Thyroid gland (tissue), 4 donors: Measurements from ENCODE around the gene RPL3. TPM values are rescaled to one million over a fixed set of nuclear protein-coding genes. Genes with fewer than 3 reads are reported as not detected.

ENCODE experiments used
- DNase-seq, 2 donors: peaks; one replicate each; pipeline ENCODE4 v3.0.0-alpha.2; 2019
- H3K27ac ChIP-seq, 3 donors: fragments of 200-600 bp; sonication (generic); 1 replicate in 2 of 3; 2 replicates in 1 of 3; pipeline ENCODE4 v1.5.1; 2016 to 2019; ENCODE audit warnings: mild to moderate bottlenecking in 1 of 3, moderate library complexity in 1 of 3
- H3K27me3 ChIP-seq: fragments of 200-600 bp; sonication (generic); one replicate; pipeline ENCODE4 v1.5.1; 2019
- H3K36me3 ChIP-seq, 2 donors: fragments of 200-600 bp; sonication (generic); one replicate each; pipeline ENCODE4 v1.5.1; 2016 to 2019
- H3K4me1 ChIP-seq, 2 donors: fragments of 200-600 bp; sonication (generic); one replicate each; pipeline ENCODE4 v1.5.1; 2017 to 2019
- H3K4me3 ChIP-seq, 3 donors: fragments of 200-600 bp; sonication (generic); replicated peaks in 1 of 3; 1 replicate in 2 of 3; 2 replicates in 1 of 3; pipeline ENCODE4 v1.5.1; 2016; ENCODE audit warnings: mild to moderate bottlenecking in 1 of 3
- H3K9me3 ChIP-seq: fragments of 200-600 bp; sonication (generic); one replicate; pipeline ENCODE4 v1.5.1; 2017
- CTCF ChIP-seq, 6 experiments: fragments of 200-600 bp in 3 of 6; fragments of 450-650 bp in 3 of 6; sonication (generic) in 3 of 6; IDR thresholded peaks; one replicate each; pipeline ENCODE4 v1.5.1; 2016 to 2019; ENCODE audit warnings: antibody characterized with exemption in 6 of 6, mild to moderate bottlenecking in 2 of 6, inconsistent platforms in 1 of 6, moderate library complexity in 1 of 6
- POLR2A ChIP-seq, 2 donors: fragments of 450-650 bp; IDR thresholded peaks; one replicate each; pipeline ENCODE4 v1.6.1; 2017; ENCODE audit warnings: antibody characterized with exemption in 2 of 2, mild to moderate bottlenecking in 2 of 2, moderate library complexity in 1 of 2
- WGBS, 2 donors: methylation state at CpG; one replicate each; pipeline ENCODE4 v1.1.5; 2017; 5-methylcytosine and 5-hydroxymethylcytosine counted together
- intact Hi-C: fragments of 100-400 bp; cut with DNase I; formaldehyde crosslinking; loops from one replicate; pipeline ENCODE4 v1.15.1; 2023
- total RNA-seq, 4 donors: library from RNA; depleted of rRNA; stranded (reverse); fragments of >200 nt; gene quantifications; one replicate each; pipeline ENCODE4 v1.2.3, GENCODE V29; 2016

Gene RPL3
- total RNA-seq, 4 donors from 2014 or later = 1,451 to 2,031 (median 1,880) TPM

- WGBS, 2 donors = 90 to 91% methylated on average over 6 of the region's 6 CpGs
- no peak for DNase-seq
- intact Hi-C loops = no loop called here
- Histone ChIP-seq H3K4me3 (no peak overlapping the region), H3K9me3 (no peaks in the 10 kb centered on the region), H3K36me3 (no peaks in the 10 kb centered on the region), H3K4me1 (peaks cover 0 to 21% of the 10 kb centered on the region in 2 donors), H3K27me3 (no peaks in the 10 kb centered on the region), H3K27ac (no peak overlapping the region)
- TF ChIP-seq POLR2A (IDR thresholded peaks at IDR 0.05) = no peak
- TF ChIP-seq CTCF (IDR thresholded peaks at IDR 0.05) = no peak
Observed at GRCh38 chr22:39281126-39281525, 38.3 kb downstream of the RPL3 start.

- DNase-seq = no peak
- intact Hi-C loops = no loop called here
- H3K27ac ChIP-seq = peak overlapping the region in 1 of 3 donors; percentile 8
- H3K36me3 ChIP-seq = no peaks in the 10 kb centered on the region
- peaks cover 0 to 21% of the 10 kb centered on the region in 2 donors for H3K4me1 ChIP-seq
- no peak overlapping the region for H3K4me3 ChIP-seq
- 86 to 98% methylated on average over 3 to 5 of the region's 7 CpGs for WGBS, 2 donors
- no peaks in the 10 kb centered on the region for H3K27me3 ChIP-seq
- no peak for TF ChIP-seq POLR2A (IDR thresholded peaks at IDR 0.05)
- TF ChIP-seq CTCF (IDR thresholded peaks at IDR 0.05) = no peak
- no peaks in the 10 kb centered on the region for H3K9me3 ChIP-seq
Observed at GRCh38 chr22:39280250-39280649, 39.2 kb downstream of the RPL3 start.

GRCh38 chr22:39279170-39279850, 40.1 kb downstream of the RPL3 start:
- 62 to 63% methylated on average over 22 to 23 of the region's 23 CpGs for WGBS, 2 donors
- H3K4me1 ChIP-seq = peaks cover 0 to 21% of the 10 kb centered on the region in 2 donors
- H3K4me3 ChIP-seq = no peak overlapping the region
- no peak for DNase-seq
- H3K27ac ChIP-seq = peak overlapping the region in 1 of 3 donors; percentile 8
- no peak for TF ChIP-seq POLR2A (IDR thresholded peaks at IDR 0.05)
- TF ChIP-seq CTCF (IDR thresholded peaks at IDR 0.05) = no peak
- no peaks in the 10 kb centered on the region for H3K36me3 ChIP-seq
- H3K9me3 ChIP-seq = no peaks in the 10 kb centered on the region
- H3K27me3 ChIP-seq = no peaks in the 10 kb centered on the region
- intact Hi-C loops = no loop called here

- no peaks in the 10 kb centered on the region for H3K36me3 ChIP-seq
- no peak for DNase-seq
- WGBS, 2 donors = 47 to 65% methylated on average over 11 to 12 of the region's 13 CpGs
- intact Hi-C loops = no loop called here
- TF ChIP-seq POLR2A (IDR thresholded peaks at IDR 0.05) (no peak), CTCF (IDR thresholded peaks at IDR 0.05) (no peak)
- H3K27me3 ChIP-seq = no peaks in the 10 kb centered on the region
- peak overlapping the region in 1 of 3 donors; percentile 2 for H3K27ac ChIP-seq
- peaks cover 0 to 9% of the 10 kb centered on the region in 2 donors for H3K4me1 ChIP-seq
- no peak overlapping the region for H3K4me3 ChIP-seq
- no peaks in the 10 kb centered on the region for H3K9me3 ChIP-seq
Observed at GRCh38 chr22:39278040-39278439, 41.4 kb downstream of the RPL3 start.

GRCh38 chr22:39277142-39277607, 42.2 kb downstream of the RPL3 start:
- Histone ChIP-seq H3K4me3 (no peak overlapping the region), H3K36me3 (no peaks in the 10 kb centered on the region), H3K9me3 (no peaks in the 10 kb centered on the region), H3K27ac (no peak overlapping the region), H3K27me3 (no peaks in the 10 kb centered on the region), H3K4me1 (peaks cover 0 to 2% of the 10 kb centered on the region in 2 donors)
- TF ChIP-seq CTCF (IDR thresholded peaks at IDR 0.05) = no peak
- TF ChIP-seq POLR2A (IDR thresholded peaks at IDR 0.05) = no peak
- DNase-seq = no peak
- WGBS, 2 donors = 76 to 82% methylated on average over 6 of the region's 6 CpGs
- intact Hi-C loops = no loop called here
